ENCODE results near the gene ALPP.
"Not testable (repeated sequence)": the region's sequence is repeated elsewhere in the genome, so short reads cannot be mapped to it uniquely, and the experiment has no call there.

The ALPP gene

GRCh38 chr2:232398293-232399034 is 19.9 kb downstream of the ALPP start:
- Mint-ChIP-seq H3K36me3 (ENCODE audit: insufficient read depth) (peaks cover 2% of the 10 kb centered on the region), H3K9me3 (no peaks in the 10 kb centered on the region), H3K27ac (ENCODE audit: low read depth) (no peak overlapping the region), H3K4me1 (no peaks in the 10 kb centered on the region), H3K4me3 (no peak overlapping the region), H3K27me3 (peaks cover 49% of the 10 kb centered on the region)
- no peak for ATAC-seq (replicated peaks; ENCODE audit: extremely low read depth, poor library complexity, severe bottlenecking)
- DNase-seq (ENCODE audit: low spot score in 2 of 2), result no peak

DNA sequence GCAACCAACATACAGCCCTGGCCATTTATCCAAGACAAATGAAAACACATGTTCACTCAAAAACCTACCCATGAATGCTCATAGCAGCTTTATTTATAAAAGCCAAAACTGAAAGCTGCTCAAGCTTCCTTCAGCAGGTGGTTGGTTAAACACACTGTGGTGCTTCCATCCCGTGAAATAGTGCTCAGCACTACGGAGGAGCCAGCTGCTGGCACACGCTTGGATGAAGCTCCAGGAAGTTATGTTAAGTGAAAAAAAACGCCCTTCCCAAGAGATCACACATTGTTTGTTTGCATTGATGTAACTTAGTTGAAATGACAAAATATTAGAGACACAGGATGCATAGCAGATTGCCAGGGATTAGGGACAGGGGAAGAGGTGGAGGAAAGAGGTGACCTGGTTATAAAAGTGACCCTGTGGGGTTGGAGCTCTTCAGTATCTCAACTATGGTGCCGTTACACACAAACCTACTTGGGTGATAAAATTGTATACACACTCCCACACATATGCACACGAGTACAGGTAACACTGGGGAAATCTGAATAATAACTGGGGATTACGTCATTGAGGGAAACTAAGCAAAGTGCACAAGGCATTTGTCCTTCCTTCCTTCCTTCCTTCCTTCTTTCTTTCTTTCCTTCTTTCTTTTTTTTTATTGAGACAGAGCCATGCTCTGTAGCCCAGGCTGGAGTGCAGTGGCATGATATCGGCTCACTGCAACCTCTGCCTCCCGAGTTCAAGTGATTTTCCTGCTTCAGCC is 21.9 kb downstream of the ALPP start:
- Mint-ChIP-seq H3K9me3 (no peaks in the 10 kb centered on the region), H3K4me1 (no peaks in the 10 kb centered on the region), H3K27me3 (peaks cover 43% of the 10 kb centered on the region), H3K4me3 (no peak overlapping the region), H3K27ac (ENCODE audit: low read depth) (no peak overlapping the region), H3K36me3 (ENCODE audit: insufficient read depth) (peaks cover 2% of the 10 kb centered on the region)
- DNase-seq (ENCODE audit: low spot score in 2 of 2), result no peak
- ATAC-seq (replicated peaks; ENCODE audit: extremely low read depth, poor library complexity, severe bottlenecking), result no peak

GRCh38 chr2:232402518-232402917 is 24.0 kb downstream of the ALPP start:
- Mint-ChIP-seq H3K36me3 (ENCODE audit: insufficient read depth) (no peaks in the 10 kb centered on the region), H3K4me3 (no peak overlapping the region), H3K27me3 (peaks cover 30% of the 10 kb centered on the region), H3K4me1 (no peaks in the 10 kb centered on the region), H3K27ac (ENCODE audit: low read depth) (no peak overlapping the region), H3K9me3 (no peaks in the 10 kb centered on the region)
- DNase-seq (ENCODE audit: low spot score in 2 of 2) (no peak), ATAC-seq (replicated peaks; ENCODE audit: extremely low read depth, poor library complexity, severe bottlenecking) (no peak)

DNA sequence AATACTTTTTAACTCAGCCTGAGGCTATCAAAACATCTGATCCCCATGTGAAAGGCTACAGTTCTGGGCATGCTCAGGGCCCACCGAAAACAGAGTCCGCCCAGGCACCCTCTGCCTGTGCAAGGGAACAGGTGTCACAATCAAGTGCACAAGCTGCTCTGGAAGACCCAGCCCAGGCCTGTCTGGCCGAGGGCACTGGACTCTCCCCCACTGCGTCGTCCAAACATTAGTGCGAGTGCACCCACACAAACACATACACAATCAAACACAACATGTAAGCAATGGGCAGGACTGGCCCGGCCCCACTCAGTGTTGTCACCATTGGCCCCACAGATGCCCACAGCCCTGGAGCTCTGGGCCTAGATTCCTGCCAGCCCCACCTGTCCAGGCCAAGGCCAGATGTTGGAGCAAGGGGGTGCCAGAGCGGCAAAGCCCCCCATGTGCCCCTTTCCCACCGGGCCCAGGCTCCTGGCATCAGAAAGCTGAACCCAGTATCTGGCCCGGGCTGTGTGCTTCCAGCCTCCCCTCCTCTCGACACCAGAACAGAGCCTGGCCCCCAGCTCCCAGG is 27.5 kb downstream of the ALPP start:
- no peak for ATAC-seq (replicated peaks; ENCODE audit: extremely low read depth, poor library complexity, severe bottlenecking)
- Mint-ChIP-seq H3K27me3 (peaks cover 14% of the 10 kb centered on the region), H3K36me3 (ENCODE audit: insufficient read depth) (no peaks in the 10 kb centered on the region), H3K4me3 (no peak overlapping the region), H3K4me1 (no peaks in the 10 kb centered on the region), H3K9me3 (no peaks in the 10 kb centered on the region), H3K27ac (ENCODE audit: low read depth) (no peak overlapping the region)
- no peak for DNase-seq (ENCODE audit: low spot score in 2 of 2)

DNA sequence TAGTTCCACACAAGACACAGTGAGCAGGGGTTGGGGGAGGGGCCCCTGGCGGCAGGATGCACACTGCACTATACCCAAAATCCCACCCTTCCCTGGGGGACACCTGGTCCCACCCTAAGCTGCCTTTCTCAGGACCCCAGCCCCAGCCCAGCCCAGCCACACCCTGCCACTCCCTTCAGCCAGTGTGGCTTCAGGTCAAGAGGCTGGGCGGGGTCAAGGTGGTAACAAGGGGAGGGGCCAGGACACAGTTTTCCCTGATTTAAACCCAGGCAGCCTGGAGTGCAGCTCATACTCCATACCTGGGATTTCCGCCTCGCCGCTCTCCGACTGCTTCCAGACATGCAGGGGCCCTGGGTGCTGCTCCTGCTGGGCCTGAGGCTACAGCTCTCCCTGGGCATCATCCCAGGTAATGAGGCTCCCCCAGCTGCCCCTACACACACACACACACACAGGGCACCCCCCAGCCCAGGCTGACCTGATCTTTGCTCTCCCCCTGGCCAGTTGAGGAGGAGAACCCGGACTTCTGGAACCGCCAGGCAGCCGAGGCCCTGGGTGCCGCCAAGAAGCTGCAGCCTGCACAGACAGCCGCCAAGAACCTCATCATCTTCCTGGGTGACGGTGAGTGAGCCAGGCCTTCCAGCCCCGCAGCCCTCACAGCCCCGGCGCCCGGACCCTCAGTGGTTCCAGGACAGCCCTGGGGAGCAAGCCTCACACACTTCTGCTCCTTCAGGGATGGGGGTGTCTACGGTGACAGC is 28.2 kb downstream of the ALPP start, which contains the start of gene ALPG:
Gene ALPG (plus strand): TSS at position 289 of the 755 bp plus-strand sequence. CDS start 51 bp downstream, at position 340.
- Mint-ChIP-seq H3K4me1 (no peaks in the 10 kb centered on the region), H3K27me3 (peaks cover 15% of the 10 kb centered on the region), H3K4me3 (no peak within 1 kb of the TSS), H3K27ac (ENCODE audit: low read depth) (no peak within 1 kb of the TSS), H3K9me3 (no peaks in the 10 kb centered on the region), H3K36me3 (ENCODE audit: insufficient read depth) (no peaks in the 10 kb centered on the region)
- DNase-seq (ENCODE audit: low spot score in 2 of 2) (no peak), ATAC-seq (replicated peaks; ENCODE audit: extremely low read depth, poor library complexity, severe bottlenecking) (no peak)

DNA sequence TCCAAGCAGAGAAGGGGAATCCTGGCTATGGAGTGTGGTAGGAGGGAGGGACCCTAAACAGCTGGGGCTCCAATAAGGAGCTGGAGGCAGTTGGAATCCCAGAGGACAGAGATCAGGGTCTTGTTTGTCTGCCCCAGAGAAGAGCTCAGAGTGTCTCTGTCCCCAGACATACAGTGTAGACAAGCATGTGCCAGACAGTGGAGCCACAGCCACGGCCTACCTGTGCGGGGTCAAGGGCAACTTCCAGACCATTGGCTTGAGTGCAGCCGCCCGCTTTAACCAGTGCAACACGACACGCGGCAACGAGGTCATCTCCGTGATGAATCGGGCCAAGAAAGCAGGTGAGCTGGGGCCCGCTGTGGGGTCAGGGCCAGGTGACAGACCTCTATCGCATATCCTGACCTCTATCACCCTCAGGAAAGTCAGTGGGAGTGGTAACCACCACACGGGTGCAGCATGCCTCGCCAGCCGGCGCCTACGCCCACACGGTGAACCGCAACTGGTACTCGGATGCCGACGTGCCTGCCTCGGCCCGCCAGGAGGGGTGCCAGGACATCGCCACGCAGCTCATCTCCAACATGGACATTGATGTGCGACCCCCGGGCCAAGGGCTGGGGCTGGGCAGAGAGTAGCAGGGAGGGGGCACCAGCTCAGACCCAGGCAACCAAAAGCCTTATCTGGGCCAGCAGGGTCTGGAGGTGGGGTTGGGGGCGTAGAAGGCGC is 29.0 kb downstream of the ALPP start:
- H3K36me3 Mint-ChIP-seq (ENCODE audit: insufficient read depth); H3K27ac Mint-ChIP-seq (ENCODE audit: low read depth); DNase-seq (ENCODE audit: low spot score in 2 of 2); H3K4me3 Mint-ChIP-seq; ATAC-seq (replicated peaks; ENCODE audit: extremely low read depth, poor library complexity, severe bottlenecking); H3K9me3 Mint-ChIP-seq; H3K4me1 Mint-ChIP-seq: not testable (repeated sequence)
- peaks cover 18% of the 10 kb centered on the region for H3K27me3 Mint-ChIP-seq

DNA sequence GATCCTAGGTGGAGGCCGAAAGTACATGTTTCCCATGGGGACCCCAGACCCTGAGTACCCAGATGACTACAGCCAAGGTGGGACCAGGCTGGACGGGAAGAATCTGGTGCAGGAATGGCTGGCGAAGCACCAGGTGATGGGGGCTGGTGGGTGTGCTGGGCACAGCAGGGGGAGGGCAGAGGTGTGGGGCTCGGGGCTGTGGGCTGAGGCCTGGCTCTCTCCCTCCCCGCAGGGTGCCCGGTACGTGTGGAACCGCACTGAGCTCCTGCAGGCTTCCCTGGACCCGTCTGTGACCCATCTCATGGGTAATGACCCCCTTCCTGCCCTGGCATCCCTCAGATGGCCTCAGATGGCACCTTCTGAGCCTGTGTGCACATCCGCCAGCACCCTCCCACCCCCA is 29.7 kb downstream of the ALPP start:
- peaks cover 25% of the 10 kb centered on the region for H3K27me3 Mint-ChIP-seq
- H3K27ac Mint-ChIP-seq (ENCODE audit: low read depth); DNase-seq (ENCODE audit: low spot score in 2 of 2); H3K4me3 Mint-ChIP-seq; H3K9me3 Mint-ChIP-seq; H3K4me1 Mint-ChIP-seq; ATAC-seq (replicated peaks; ENCODE audit: extremely low read depth, poor library complexity, severe bottlenecking); H3K36me3 Mint-ChIP-seq (ENCODE audit: insufficient read depth): not testable (repeated sequence)

DNA sequence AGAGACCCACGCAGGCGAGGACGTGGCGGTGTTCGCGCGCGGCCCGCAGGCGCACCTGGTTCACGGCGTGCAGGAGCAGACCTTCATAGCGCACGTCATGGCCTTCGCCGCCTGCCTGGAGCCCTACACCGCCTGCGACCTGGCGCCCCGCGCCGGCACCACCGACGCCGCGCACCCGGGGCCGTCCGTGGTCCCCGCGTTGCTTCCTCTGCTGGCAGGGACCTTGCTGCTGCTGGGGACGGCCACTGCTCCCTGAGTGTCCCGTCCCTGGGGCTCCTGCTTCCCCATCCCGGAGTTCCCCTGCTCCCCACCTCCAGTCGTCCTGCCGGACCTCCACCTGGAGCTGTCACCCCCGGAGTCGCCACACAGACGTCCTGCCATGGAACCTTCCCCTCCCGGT is 31.1 kb downstream of the ALPP start:
- H3K36me3 Mint-ChIP-seq (ENCODE audit: insufficient read depth); H3K9me3 Mint-ChIP-seq; H3K4me1 Mint-ChIP-seq: not testable (repeated sequence)

DNA sequence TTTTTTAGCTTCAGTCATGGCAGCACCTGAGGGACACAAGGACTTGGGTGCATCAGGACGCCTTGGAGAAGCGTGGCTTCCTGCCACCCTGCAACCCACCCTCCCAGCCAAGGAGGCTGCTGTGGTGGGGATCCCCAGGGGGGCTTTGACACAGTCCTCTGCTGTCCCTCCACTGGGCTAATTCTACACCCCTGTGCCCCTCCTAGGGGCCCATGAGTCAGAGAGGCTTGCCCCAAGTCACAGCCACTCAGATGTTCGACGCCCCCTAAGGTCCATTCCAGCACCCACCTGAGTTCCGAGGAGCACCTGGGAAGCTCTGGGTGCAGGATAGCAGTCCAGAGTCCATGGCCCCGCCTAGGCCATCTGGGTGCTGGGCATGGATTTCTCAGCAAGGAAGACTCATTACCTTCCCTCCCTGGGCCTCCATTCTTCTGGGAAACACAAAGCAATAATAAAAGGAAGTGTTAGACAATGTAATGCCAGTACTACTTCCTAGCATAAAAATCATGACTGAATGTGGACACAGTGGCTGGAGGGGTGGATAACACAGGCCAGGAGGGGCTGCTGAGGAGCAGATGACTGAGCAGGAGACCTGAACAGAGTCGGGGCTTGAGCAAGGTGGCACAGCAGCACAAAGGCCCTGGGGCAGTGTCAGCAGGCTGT is 31.8 kb downstream of the ALPP start:
- ATAC-seq (replicated peaks; ENCODE audit: extremely low read depth, poor library complexity, severe bottlenecking) (no peak), DNase-seq (ENCODE audit: low spot score in 2 of 2) (no peak)
- Mint-ChIP-seq H3K4me3 (no peak overlapping the region), H3K36me3 (ENCODE audit: insufficient read depth) (no peaks in the 10 kb centered on the region), H3K9me3 (no peaks in the 10 kb centered on the region), H3K27me3 (peaks cover 45% of the 10 kb centered on the region), H3K27ac (ENCODE audit: low read depth) (no peak overlapping the region), H3K4me1 (peaks cover 6% of the 10 kb centered on the region)

More for the DNA sequence above, 31.1 kb downstream of the ALPP start:
- peaks cover 37% of the 10 kb centered on the region for H3K27me3 Mint-ChIP-seq
- H3K4me3 Mint-ChIP-seq; H3K27ac Mint-ChIP-seq (ENCODE audit: low read depth); ATAC-seq (replicated peaks; ENCODE audit: extremely low read depth, poor library complexity, severe bottlenecking); DNase-seq (ENCODE audit: low spot score in 2 of 2): not testable (repeated sequence)

GRCh38 chr2:232411901-232412629 is 33.5 kb downstream of the ALPP start:
- H3K4me3 Mint-ChIP-seq, result no peak overlapping the region

GRCh38 chr2:232412986-232413385 is 34.4 kb downstream of the ALPP start:
- no peak overlapping the region for H3K4me3 Mint-ChIP-seq
- H3K36me3 Mint-ChIP-seq (ENCODE audit: insufficient read depth), result peaks cover 3% of the 10 kb centered on the region
- no peak for ATAC-seq (replicated peaks; ENCODE audit: extremely low read depth, poor library complexity, severe bottlenecking)
- no peak for DNase-seq (ENCODE audit: low spot score in 2 of 2)
- peaks cover 62% of the 10 kb centered on the region for H3K27me3 Mint-ChIP-seq
- H3K9me3 Mint-ChIP-seq, result no peaks in the 10 kb centered on the region
- no peak overlapping the region for H3K27ac Mint-ChIP-seq (ENCODE audit: low read depth)
- peaks cover 6% of the 10 kb centered on the region for H3K4me1 Mint-ChIP-seq

More at GRCh38 chr2:232411901-232412629, 33.5 kb downstream of the ALPP start:
- H3K9me3 Mint-ChIP-seq, result no peaks in the 10 kb centered on the region
- no peak for DNase-seq (ENCODE audit: low spot score in 2 of 2)
- peaks cover 3% of the 10 kb centered on the region for H3K36me3 Mint-ChIP-seq (ENCODE audit: insufficient read depth)
- no peak for ATAC-seq (replicated peaks; ENCODE audit: extremely low read depth, poor library complexity, severe bottlenecking)
- no peak overlapping the region for H3K27ac Mint-ChIP-seq (ENCODE audit: low read depth)
- peaks cover 6% of the 10 kb centered on the region for H3K4me1 Mint-ChIP-seq
- H3K27me3 Mint-ChIP-seq, result peaks cover 60% of the 10 kb centered on the region

Measured in central memory CD8-positive, alpha-beta T cell (primary cell).